Measurements from ENCODE around the gene AIFM1. TPM values are rescaled to one million over a fixed set of nuclear protein-coding genes. Genes with fewer than 3 reads are reported as not detected.

AIFM1 gene
- total RNA-seq, 1 donor from 2014 or later, result 15.7 TPM

DNA sequence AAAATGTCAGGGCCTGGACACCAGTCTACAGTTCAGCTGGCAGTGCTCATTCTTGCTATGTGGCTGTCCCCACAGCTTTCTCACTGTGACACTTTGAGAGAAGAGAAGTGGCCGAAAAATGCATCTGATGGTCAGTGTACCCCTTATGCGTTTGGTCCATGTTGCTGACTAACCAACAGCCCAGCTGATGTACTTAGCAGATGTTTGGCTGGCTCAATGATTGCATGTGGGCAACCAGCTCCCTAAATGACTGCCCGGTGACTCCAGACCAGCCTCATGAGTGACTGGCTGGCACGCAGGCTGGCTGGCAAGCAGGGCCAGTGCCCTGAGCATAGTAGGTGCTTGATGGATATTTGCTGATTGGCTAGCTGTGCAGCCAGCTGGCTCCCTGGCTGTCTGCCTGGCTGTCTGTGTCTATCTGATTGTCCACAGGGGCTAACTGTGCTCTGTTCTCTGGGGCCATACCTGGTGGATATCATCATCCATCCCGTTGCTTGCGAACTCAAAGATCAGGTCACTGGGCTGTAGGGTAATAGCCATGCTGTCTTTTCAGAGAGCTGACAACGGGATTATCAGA, 84.8 kb downstream of the AIFM1 start:
- no peak for ATAC-seq
- intact Hi-C loops (cut with DNase I), result no loop called here
- DNase-seq (ENCODE audit: low spot score), result no peak

GRCh38 chrX:130079824-130080406, 85.7 kb downstream of the AIFM1 start:
- peak; percentile 51 for ATAC-seq
- intact Hi-C loops (cut with DNase I), result no loop called here
- peak; percentile 73 for DNase-seq (ENCODE audit: low spot score)

Other genes starting within 250 kb of the AIFM1 start
- gene BCORL1, start 183.2 kb downstream of the AIFM1 start, total RNA-seq, result 25.1 TPM
- 15.3 TPM for gene ELF4, start 55.3 kb downstream of the AIFM1 start, total RNA-seq
- gene RAB33A, start 6.1 kb upstream of the AIFM1 start, total RNA-seq, result not detected
- 5.5 TPM for gene ZNF280C, start 103.1 kb upstream of the AIFM1 start, total RNA-seq
- gene SLC25A14, start 174.1 kb upstream of the AIFM1 start, total RNA-seq, result 12.8 TPM
- not detected for gene GPR119, start 219.8 kb upstream of the AIFM1 start, total RNA-seq
- gene RBMX2, start 236.1 kb upstream of the AIFM1 start, total RNA-seq, result 17.7 TPM